GM13976 (cell line): ENCODE data around the gene VAMP1.

Experiments
- DNase-seq: peaks from one replicate; pipeline ENCODE4 v3.0.0; 2012; ENCODE audit warnings: low spot score
- CTCF ChIP-seq: IDR thresholded peaks from 2 replicates; pipeline ENCODE4 v1.5.1; 2012; ENCODE audit warnings: borderline replicate concordance, mild to moderate bottlenecking; ENCODE audit not compliant: insufficient read depth; ENCODE audit errors: extremely low read depth, missing control alignments, control extremely low read depth
- in situ Hi-C: fragments of 300-500 bp; cut with MboI; formaldehyde crosslinking; loops from one replicate; pipeline ENCODE4 v1.12.0; 2022; ENCODE audit warnings: low sequenced_read_pairs, mixed read lengths, inconsistent platforms; ENCODE audit not compliant: unreplicated experiment

Gene VAMP1

GRCh38 chr12:6444031-6444430 lies 26.4 kb downstream of the VAMP1 start:
- no peak for TF ChIP-seq CTCF
- in situ Hi-C loops = no loop called here
- DNase-seq = no peak

DNA sequence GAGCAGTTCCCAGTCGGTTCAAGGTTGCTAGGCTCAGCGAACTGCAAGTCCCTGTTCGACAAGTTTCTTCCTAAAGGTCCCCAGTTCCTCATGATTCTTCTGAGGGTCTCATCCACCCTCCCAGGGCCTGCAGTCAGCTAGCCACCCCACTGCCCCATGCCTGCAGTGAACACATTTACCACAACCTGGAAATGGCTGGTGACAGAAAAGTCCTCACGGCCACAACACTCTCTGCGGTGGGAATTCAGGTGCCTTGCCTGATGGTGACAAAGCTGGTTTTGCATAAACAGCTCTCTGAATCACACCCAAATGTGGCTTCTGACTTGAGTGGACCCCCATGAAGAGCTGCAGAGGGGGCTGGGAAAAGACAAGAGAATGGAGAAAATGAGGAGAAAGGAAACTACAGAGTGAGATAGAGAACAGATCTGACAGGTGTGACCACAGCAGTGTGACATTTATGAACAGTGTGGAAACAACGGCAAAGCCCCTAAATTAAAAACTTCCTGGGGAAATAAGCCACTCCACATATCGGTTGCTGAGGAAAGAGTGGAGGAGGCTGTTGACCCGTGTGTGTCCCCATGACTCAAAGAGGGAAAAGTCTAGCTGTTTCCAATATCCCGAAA lies 27.0 kb downstream of the VAMP1 start:
- no peak for TF ChIP-seq CTCF
- in situ Hi-C loops = no loop called here
- DNase-seq = no peak

DNA sequence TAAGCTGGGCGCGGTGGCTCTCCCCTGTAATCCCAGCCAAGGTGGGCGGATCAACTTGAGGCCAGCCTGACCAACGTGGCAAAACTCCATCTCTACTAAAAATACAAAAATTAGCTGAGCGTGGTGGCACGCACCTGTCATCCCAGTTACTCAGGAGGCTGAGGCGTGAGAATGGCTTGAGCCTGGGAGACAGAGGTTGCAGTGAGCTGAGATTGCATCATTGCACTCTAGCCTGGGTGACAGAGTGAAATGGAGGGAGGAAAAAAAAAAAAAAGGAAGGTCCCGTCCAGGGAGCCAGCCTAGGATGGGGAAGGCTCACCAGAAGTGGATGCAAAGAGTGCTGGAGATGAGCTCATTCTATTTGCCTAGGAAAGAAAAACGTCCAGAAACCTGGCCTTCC lies 27.6 kb downstream of the VAMP1 start:
- no peak for DNase-seq
- no peak for TF ChIP-seq CTCF
- in situ Hi-C loops = no loop called here

DNA sequence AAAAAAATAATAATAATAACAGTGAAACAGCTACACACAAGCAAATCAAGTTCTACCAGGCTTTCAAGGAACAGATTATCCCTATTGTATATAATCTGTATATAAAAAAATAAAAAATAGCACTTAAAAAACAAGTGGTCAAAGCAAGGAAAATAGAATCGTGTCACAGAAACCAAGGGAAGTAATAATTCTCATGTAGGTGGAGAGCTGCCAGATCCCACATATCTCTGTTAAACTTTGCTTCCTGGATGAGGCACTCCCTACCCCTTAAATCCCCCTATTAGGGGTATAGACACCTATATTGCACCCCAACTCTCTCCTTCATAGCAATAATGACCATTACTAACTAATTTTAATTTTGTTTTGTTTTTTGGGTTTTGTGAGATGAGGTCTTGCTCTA lies 30.1 kb downstream of the VAMP1 start:
- TF ChIP-seq CTCF = no peak
- no peak for DNase-seq
- in situ Hi-C loops = no loop called here

DNA sequence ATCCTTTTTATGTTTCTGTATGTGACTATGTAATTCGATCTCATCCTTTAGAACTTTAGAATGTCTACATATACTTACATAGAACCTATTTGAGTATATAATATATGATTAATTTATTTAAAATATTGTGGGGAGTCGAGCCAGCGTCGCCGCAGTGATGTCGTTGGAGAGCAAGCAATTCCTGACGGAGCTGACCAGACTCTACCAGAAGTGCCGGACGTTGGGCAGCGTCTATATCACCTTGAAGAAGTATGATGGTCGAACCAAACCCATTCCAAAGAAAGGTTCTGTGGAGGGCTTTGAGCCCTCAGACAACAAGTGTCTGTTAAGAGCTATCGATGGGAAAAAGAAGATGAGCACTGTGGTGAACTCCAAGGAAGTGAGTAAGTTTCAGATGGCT lies 32.1 kb downstream of the VAMP1 start:
- in situ Hi-C loops = no loop called here

DNA sequence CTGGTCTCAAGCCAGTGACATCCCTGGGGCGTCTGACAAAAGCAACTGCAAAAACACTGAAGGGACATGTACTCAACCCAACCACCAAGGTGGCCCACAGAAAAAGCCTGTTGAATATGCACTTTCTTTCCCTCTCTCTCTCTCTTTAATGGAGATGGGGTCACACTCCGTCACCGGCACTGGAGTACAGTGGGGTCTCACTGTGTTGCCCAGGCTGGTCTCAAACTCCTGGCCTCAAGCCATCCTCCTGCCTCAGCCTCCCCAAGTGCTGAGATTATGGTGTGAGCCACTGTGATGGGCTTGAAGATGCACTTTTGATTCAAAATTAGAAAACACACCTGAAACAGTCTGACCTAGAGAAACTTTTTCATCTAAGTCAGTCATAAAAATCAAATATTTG lies 32.9 kb downstream of the VAMP1 start:
- in situ Hi-C loops = no loop called here
- no peak for TF ChIP-seq CTCF
- DNase-seq = no peak

More for the DNA sequence above, 32.1 kb downstream of the VAMP1 start:
- no peak for DNase-seq
- TF ChIP-seq CTCF = no peak
